ENCODE results near the gene TBL2.

TBL2 gene

DNA sequence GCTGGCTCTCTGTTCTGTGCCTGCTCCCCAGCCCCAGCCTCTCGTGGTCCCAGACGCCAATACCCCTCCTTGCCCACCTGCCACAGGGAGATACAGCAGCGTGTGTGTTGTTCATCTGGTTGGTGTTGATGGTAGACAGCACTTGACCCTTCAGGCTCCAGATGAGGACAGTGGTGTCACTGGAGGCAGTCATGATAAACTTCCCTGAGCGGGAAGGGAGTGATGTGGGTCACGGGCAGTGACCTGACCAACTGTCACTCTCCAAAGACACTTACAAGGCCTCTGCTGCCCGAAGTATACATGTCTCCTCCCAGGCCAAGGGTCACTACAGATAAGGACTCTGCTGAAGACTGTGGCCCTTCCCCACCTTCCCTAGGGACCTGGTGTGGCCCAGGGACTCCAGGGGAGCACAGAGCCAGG, 5.6 kb downstream of the TBL2 start (continued):
- TF ChIP-seq ZNF626 (tag by site-specific recombination; IDR thresholded peaks at IDR 0.05) (no peak), ZNF404 (tag by site-specific recombination; IDR thresholded peaks at IDR 0.05) (no peak), ZNF624 (tag by site-specific recombination; IDR thresholded peaks at IDR 0.05) (no peak), ZNF837 (tag by site-specific recombination; IDR thresholded peaks at IDR 0.05) (no peak), ZNF654 (tag by site-specific recombination; IDR thresholded peaks at IDR 0.05; ENCODE audit: low read depth) (no peak)

DNA sequence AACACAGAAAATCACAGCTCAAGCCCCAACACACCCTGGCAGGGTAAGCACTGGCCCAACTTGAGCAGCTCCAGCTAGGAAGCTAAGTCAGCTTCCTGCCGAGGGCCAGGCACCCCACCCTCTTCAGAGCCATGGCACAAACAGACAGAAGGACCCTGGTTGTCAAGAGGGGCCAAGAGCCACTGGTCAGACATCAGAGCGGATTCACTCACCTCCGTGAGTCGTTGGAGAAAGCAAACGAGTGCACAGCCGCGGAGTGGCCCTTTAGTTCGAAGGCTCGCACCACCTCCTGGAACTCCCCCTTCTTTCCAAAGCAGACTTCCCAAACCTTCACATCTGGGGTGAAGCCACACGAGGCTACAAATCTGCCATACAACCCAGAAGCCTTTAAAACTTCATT, 7.4 kb downstream of the TBL2 start:
- Histone ChIP-seq H3K4me3 (ENCODE audit: low read depth, low read length) (no peak overlapping the region), H3K27ac (ENCODE audit: extremely low read depth, low read depth, low read length) (no peak overlapping the region), H3K4me1 (ENCODE audit: control insufficient read depth, insufficient read depth, low read length) (no peaks in the 10 kb centered on the region), H3K36me3 (ENCODE audit: control insufficient read depth in 2 of 2, insufficient read depth in 1 of 2, low read length in 2 of 2) (peaks cover 24 to 60% of the 10 kb centered on the region in 2 experiments), H3K9me3 (ENCODE audit: control insufficient read depth, insufficient read depth, low read depth, low read length) (no peaks in the 10 kb centered on the region)
- ChIA-PET CTCF (no interaction called here), POLR2A (no interaction called here)
- TF ChIP-seq ZNF585B (tag by site-specific recombination; IDR thresholded peaks at IDR 0.05) (no peak), ZNF837 (tag by site-specific recombination; IDR thresholded peaks at IDR 0.05) (no peak), ZNF2 (tag by site-specific recombination; IDR thresholded peaks at IDR 0.05) (no peak), KLF10 (tag by site-specific recombination; IDR thresholded peaks at IDR 0.05) (no peak), ZNF707 (tag by site-specific recombination; IDR thresholded peaks at IDR 0.05) (no peak), ZNF654 (tag by site-specific recombination; IDR thresholded peaks at IDR 0.05; ENCODE audit: low read depth) (no peak), TCF7L2 (IDR thresholded peaks at IDR 0.05; ENCODE audit: borderline replicate concordance, low read depth, low read length) (no peak), ZFP69B (tag by site-specific recombination; IDR thresholded peaks at IDR 0.05) (no peak), ZNF571 (tag by site-specific recombination; IDR thresholded peaks at IDR 0.05) (no peak), ZNF555 (tag by site-specific recombination; conservative IDR thresholded peaks at IDR 0.05) (no peak), GLIS1 (tag by site-specific recombination; IDR thresholded peaks at IDR 0.05) (no peak)
- TF ChIP-seq, protein P1, sequence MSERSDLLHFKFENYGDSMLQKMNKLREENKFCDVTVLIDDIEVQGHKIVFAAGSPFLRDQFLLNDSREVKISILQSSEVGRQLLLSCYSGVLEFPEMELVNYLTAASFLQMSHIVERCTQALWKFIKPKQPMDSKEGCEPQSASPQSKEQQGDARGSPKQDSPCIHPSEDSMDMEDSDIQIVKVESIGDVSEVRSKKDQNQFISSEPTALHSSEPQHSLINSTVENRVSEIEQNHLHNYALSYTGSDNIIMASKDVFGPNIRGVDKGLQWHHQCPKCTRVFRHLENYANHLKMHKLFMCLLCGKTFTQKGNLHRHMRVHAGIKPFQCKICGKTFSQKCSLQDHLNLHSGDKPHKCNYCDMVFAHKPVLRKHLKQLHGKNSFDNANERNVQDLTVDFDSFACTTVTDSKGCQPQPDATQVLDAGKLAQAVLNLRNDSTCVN (tag by site-specific recombination; optimal IDR thresholded peaks at IDR 0.05), result no peak
- TF ChIP-seq, protein P2, sequence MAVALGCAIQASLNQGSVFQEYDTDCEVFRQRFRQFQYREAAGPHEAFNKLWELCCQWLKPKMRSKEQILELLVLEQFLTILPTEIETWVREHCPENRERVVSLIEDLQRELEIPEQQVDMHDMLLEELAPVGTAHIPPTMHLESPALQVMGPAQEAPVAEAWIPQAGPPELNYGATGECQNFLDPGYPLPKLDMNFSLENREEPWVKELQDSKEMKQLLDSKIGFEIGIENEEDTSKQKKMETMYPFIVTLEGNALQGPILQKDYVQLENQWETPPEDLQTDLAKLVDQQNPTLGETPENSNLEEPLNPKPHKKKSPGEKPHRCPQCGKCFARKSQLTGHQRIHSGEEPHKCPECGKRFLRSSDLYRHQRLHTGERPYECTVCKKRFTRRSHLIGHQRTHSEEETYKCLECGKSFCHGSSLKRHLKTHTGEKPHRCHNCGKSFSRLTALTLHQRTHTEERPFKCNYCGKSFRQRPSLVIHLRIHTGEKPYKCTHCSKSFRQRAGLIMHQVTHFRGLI (tag by site-specific recombination; IDR thresholded peaks at IDR 0.05), result no peak
- TF ChIP-seq, protein P3, sequence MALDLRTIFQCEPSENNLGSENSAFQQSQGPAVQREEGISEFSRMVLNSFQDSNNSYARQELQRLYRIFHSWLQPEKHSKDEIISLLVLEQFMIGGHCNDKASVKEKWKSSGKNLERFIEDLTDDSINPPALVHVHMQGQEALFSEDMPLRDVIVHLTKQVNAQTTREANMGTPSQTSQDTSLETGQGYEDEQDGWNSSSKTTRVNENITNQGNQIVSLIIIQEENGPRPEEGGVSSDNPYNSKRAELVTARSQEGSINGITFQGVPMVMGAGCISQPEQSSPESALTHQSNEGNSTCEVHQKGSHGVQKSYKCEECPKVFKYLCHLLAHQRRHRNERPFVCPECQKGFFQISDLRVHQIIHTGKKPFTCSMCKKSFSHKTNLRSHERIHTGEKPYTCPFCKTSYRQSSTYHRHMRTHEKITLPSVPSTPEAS (tag by site-specific recombination; IDR thresholded peaks at IDR 0.05), result no peak
- TF ChIP-seq, protein P4, sequence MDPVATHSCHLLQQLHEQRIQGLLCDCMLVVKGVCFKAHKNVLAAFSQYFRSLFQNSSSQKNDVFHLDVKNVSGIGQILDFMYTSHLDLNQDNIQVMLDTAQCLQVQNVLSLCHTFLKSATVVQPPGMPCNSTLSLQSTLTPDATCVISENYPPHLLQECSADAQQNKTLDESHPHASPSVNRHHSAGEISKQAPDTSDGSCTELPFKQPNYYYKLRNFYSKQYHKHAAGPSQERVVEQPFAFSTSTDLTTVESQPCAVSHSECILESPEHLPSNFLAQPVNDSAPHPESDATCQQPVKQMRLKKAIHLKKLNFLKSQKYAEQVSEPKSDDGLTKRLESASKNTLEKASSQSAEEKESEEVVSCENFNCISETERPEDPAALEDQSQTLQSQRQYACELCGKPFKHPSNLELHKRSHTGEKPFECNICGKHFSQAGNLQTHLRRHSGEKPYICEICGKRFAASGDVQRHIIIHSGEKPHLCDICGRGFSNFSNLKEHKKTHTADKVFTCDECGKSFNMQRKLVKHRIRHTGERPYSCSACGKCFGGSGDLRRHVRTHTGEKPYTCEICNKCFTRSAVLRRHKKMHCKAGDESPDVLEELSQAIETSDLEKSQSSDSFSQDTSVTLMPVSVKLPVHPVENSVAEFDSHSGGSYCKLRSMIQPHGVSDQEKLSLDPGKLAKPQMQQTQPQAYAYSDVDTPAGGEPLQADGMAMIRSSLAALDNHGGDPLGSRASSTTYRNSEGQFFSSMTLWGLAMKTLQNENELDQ (tag by site-specific recombination; IDR thresholded peaks at IDR 0.05; ENCODE audit: low read depth), result no peak
- TF ChIP-seq, protein P5, sequence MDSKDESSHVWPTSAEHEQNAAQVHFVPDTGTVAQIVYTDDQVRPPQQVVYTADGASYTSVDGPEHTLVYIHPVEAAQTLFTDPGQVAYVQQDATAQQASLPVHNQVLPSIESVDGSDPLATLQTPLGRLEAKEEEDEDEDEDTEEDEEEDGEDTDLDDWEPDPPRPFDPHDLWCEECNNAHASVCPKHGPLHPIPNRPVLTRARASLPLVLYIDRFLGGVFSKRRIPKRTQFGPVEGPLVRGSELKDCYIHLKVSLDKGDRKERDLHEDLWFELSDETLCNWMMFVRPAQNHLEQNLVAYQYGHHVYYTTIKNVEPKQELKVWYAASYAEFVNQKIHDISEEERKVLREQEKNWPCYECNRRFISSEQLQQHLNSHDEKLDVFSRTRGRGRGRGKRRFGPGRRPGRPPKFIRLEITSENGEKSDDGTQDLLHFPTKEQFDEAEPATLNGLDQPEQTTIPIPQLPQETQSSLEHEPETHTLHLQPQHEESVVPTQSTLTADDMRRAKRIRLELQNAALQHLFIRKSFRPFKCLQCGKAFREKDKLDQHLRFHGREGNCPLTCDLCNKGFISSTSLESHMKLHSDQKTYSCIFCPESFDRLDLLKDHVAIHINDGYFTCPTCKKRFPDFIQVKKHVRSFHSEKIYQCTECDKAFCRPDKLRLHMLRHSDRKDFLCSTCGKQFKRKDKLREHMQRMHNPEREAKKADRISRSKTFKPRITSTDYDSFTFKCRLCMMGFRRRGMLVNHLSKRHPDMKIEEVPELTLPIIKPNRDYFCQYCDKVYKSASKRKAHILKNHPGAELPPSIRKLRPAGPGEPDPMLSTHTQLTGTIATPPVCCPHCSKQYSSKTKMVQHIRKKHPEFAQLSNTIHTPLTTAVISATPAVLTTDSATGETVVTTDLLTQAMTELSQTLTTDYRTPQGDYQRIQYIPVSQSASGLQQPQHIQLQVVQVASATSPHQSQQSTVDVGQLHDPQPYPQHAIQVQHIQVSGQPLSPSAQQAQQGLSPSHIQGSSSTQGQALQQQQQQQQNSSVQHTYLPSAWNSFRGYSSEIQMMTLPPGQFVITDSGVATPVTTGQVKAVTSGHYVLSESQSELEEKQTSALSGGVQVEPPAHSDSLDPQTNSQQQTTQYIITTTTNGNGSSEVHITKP (tag by site-specific recombination; IDR thresholded peaks at IDR 0.05), result no peak
- TF ChIP-seq, protein P6, sequence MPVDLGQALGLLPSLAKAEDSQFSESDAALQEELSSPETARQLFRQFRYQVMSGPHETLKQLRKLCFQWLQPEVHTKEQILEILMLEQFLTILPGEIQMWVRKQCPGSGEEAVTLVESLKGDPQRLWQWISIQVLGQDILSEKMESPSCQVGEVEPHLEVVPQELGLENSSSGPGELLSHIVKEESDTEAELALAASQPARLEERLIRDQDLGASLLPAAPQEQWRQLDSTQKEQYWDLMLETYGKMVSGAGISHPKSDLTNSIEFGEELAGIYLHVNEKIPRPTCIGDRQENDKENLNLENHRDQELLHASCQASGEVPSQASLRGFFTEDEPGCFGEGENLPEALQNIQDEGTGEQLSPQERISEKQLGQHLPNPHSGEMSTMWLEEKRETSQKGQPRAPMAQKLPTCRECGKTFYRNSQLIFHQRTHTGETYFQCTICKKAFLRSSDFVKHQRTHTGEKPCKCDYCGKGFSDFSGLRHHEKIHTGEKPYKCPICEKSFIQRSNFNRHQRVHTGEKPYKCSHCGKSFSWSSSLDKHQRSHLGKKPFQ (tag by site-specific recombination; IDR thresholded peaks at IDR 0.05), result no peak
- TF ChIP-seq, protein P7, sequence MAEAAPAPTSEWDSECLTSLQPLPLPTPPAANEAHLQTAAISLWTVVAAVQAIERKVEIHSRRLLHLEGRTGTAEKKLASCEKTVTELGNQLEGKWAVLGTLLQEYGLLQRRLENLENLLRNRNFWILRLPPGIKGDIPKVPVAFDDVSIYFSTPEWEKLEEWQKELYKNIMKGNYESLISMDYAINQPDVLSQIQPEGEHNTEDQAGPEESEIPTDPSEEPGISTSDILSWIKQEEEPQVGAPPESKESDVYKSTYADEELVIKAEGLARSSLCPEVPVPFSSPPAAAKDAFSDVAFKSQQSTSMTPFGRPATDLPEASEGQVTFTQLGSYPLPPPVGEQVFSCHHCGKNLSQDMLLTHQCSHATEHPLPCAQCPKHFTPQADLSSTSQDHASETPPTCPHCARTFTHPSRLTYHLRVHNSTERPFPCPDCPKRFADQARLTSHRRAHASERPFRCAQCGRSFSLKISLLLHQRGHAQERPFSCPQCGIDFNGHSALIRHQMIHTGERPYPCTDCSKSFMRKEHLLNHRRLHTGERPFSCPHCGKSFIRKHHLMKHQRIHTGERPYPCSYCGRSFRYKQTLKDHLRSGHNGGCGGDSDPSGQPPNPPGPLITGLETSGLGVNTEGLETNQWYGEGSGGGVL (tag by site-specific recombination; IDR thresholded peaks at IDR 0.05), result no peak
- TF ChIP-seq, protein P8, sequence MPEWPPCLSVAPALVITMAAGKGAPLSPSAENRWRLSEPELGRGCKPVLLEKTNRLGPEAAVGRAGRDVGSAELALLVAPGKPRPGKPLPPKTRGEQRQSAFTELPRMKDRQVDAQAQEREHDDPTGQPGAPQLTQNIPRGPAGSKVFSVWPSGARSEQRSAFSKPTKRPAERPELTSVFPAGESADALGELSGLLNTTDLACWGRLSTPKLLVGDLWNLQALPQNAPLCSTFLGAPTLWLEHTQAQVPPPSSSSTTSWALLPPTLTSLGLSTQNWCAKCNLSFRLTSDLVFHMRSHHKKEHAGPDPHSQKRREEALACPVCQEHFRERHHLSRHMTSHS (tag by site-specific recombination; IDR thresholded peaks at IDR 0.05), result no peak
